ENCODE data around the gene SMTN.

Gene SMTN

GRCh38 chr22:31143038-31143437, 61.9 kb downstream of the SMTN start:
- FAIRE-seq (no peak), DNase-seq (ENCODE audit: insufficient read length, low spot score) (no peak)

- DNase-seq (ENCODE audit: insufficient read length, low spot score) (no peak), FAIRE-seq (no peak)
Measured at GRCh38 chr22:31143537-31143936, 62.4 kb downstream of the SMTN start.

GRCh38 chr22:31144223-31144622, 63.1 kb downstream of the SMTN start:
- FAIRE-seq (no peak), DNase-seq (ENCODE audit: insufficient read length, low spot score) (no peak)

- DNase-seq (ENCODE audit: insufficient read length, low spot score) (no peak), FAIRE-seq (no peak)
Measured at GRCh38 chr22:31148488-31148887, 67.4 kb downstream of the SMTN start.

- no peak for DNase-seq (ENCODE audit: insufficient read length, low spot score)
- peak; percentile 84 for FAIRE-seq
Measured at GRCh38 chr22:31148953-31149627, 68.0 kb downstream of the SMTN start.

GRCh38 chr22:31150615-31151014, 69.5 kb downstream of the SMTN start:
- FAIRE-seq: no peak

GRCh38 chr22:31151872-31152271, 70.8 kb downstream of the SMTN start:
- no peak for FAIRE-seq
- no peak for DNase-seq (ENCODE audit: insufficient read length, low spot score)

More at GRCh38 chr22:31150615-31151014, 69.5 kb downstream of the SMTN start:
- DNase-seq (ENCODE audit: insufficient read length, low spot score): no peak

- no peak for DNase-seq (ENCODE audit: insufficient read length, low spot score)
- no peak for FAIRE-seq
Measured at GRCh38 chr22:31153357-31153756, 72.2 kb downstream of the SMTN start.
